ENCODE data around the gene SYNE1. TPM values are rescaled to one million over a fixed set of nuclear protein-coding genes. Genes with fewer than 3 reads are reported as not detected.

SYNE1 gene
- total RNA-seq, 1 experiment from 2014 or later = 3.0 TPM

GRCh38 chr6:152540381-152540780 lies 96.8 kb downstream of the SYNE1 start:
- H3K56ac ChIP-seq (ENCODE audit: insufficient read length, low read depth, low read length) = no peak overlapping the region
- no peaks in the 10 kb centered on the region for H3K79me1 ChIP-seq (ENCODE audit: insufficient read depth, low read depth, low read length, poor library complexity, severe bottlenecking)
- H3K27me3 ChIP-seq (ENCODE audit: insufficient read depth, low read length) = no peaks in the 10 kb centered on the region
- no peak overlapping the region for H3K18ac ChIP-seq (ENCODE audit: insufficient read length, low read depth, low read length)
- no peak overlapping the region for H3K4me2 ChIP-seq (ENCODE audit: insufficient read depth, insufficient read length, low read length)
- H3K23ac ChIP-seq (ENCODE audit: insufficient read length, low read depth, low read length) = no peak overlapping the region
- no peak overlapping the region for H4K91ac ChIP-seq (ENCODE audit: insufficient read length, low read depth, low read length)
- Mint-ChIP-seq H3K4me3 (no peak overlapping the region), H3K4me1 (no peaks in the 10 kb centered on the region), H3K27ac (no peak overlapping the region), H3K36me3 (ENCODE audit: insufficient read depth in 1 of 3, low read depth in 3 of 3) (no peaks in the 10 kb centered on the region), H3K27me3 (ENCODE audit: low read depth) (no peaks in the 10 kb centered on the region), H3K9me3 (no peaks in the 10 kb centered on the region)
- no peak overlapping the region for H2BK20ac ChIP-seq (ENCODE audit: low read depth, low read length, poor library complexity, severe bottlenecking)
- no peak overlapping the region for H2AK5ac ChIP-seq (ENCODE audit: insufficient read length, low read length)
- no peak overlapping the region for H2BK12ac ChIP-seq (ENCODE audit: insufficient read length, low read depth, low read length)
- H4K20me1 ChIP-seq (ENCODE audit: control insufficient read depth, insufficient read depth, insufficient read length) = no peaks in the 10 kb centered on the region
- H3K4me1 ChIP-seq (ENCODE audit: insufficient read depth, low read length) = no peaks in the 10 kb centered on the region
- no peak overlapping the region for H3T11ph ChIP-seq (ENCODE audit: low read length)
- no peaks in the 10 kb centered on the region for H3K9me3 ChIP-seq (ENCODE audit: control insufficient read depth, low read depth, low read length)
- no peak overlapping the region for H2BK15ac ChIP-seq (ENCODE audit: low read depth, low read length)
- H3K14ac ChIP-seq (ENCODE audit: insufficient read depth, low read length) = no peak overlapping the region
- no peak overlapping the region for H3K4ac ChIP-seq (ENCODE audit: low read depth, low read length)
- H2BK120ac ChIP-seq (ENCODE audit: low read depth, low read length, poor library complexity, severe bottlenecking) = no peak overlapping the region
- TF ChIP-seq, protein P1, sequence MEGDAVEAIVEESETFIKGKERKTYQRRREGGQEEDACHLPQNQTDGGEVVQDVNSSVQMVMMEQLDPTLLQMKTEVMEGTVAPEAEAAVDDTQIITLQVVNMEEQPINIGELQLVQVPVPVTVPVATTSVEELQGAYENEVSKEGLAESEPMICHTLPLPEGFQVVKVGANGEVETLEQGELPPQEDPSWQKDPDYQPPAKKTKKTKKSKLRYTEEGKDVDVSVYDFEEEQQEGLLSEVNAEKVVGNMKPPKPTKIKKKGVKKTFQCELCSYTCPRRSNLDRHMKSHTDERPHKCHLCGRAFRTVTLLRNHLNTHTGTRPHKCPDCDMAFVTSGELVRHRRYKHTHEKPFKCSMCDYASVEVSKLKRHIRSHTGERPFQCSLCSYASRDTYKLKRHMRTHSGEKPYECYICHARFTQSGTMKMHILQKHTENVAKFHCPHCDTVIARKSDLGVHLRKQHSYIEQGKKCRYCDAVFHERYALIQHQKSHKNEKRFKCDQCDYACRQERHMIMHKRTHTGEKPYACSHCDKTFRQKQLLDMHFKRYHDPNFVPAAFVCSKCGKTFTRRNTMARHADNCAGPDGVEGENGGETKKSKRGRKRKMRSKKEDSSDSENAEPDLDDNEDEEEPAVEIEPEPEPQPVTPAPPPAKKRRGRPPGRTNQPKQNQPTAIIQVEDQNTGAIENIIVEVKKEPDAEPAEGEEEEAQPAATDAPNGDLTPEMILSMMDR (conservative IDR thresholded peaks at IDR 0.05) = no peak
- H2AFZ ChIP-seq (ENCODE audit: low read length) = no peak overlapping the region
- no peak overlapping the region for H2BK5ac ChIP-seq (ENCODE audit: insufficient read length, low read length)
- no peak overlapping the region for H3K27ac ChIP-seq (ENCODE audit: insufficient read length, low read depth, low read length)
- H4K8ac ChIP-seq (replicated peaks; ENCODE audit: insufficient read length, low read depth, low read length) = no peak overlapping the region
- no peak overlapping the region for H4K5ac ChIP-seq (ENCODE audit: insufficient read length, low read depth, low read length)
- no peak for DNase-seq
- H3K9ac ChIP-seq (ENCODE audit: extremely low read depth, insufficient read length, low read length) = no peak overlapping the region
- no peaks in the 10 kb centered on the region for H3K23me2 ChIP-seq (ENCODE audit: insufficient read length, low read depth, low read length, poor library complexity, severe bottlenecking)
- WGBS (ENCODE audit: extremely low coverage, insufficient read length, low lambda C conversion rate) = no CpG with 5 or more reads among the region's 2 CpGs
- H3K79me2 ChIP-seq (ENCODE audit: insufficient read depth, low read length) = no peaks in the 10 kb centered on the region
